ENCODE data around the gene BPIFA1.

The BPIFA1 gene

DNA sequence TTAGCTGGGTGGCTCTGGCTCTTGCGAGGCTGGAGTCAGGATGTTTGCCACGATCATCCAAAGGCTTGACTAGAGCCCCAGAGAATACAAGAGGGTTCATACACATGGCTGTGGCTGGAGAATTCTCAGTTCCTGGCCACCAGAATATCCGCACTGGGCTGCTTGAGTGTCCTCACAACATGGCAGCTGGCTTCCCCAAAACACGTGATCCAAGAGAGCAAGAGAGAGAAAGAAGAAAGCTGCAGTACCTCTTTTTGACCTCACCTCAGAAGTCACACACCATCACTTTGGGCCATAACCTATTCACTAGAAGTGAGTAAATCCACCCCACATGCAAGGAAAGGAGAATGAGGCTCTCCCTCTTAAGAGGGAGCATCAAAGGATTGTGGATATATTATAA lies 25.7 kb downstream of the BPIFA1 start:
- H3K4me3 ChIP-seq (ENCODE audit: low read depth, low read length), result no peak overlapping the region
- peaks cover 5% of the 10 kb centered on the region; the same call in 1 of the 2 replicates for H3K27me3 ChIP-seq (ENCODE audit: control insufficient read depth, insufficient read depth, low read length)
- no peaks in the 10 kb centered on the region for H3K4me1 ChIP-seq (ENCODE audit: control insufficient read depth, insufficient read depth, low read length)
- H3K9ac ChIP-seq (ENCODE audit: low read length), result no peak overlapping the region
- H3K9me3 ChIP-seq (ENCODE audit: control insufficient read depth, insufficient read depth, low read depth, low read length), result no peaks in the 10 kb centered on the region
- no peaks in the 10 kb centered on the region for H3K36me3 ChIP-seq (ENCODE audit: control insufficient read depth, insufficient read depth, low read length)
- H3K27ac ChIP-seq (ENCODE audit: low read depth, low read length), result no peak overlapping the region

- Histone ChIP-seq H3K9ac (ENCODE audit: low read length) (no peak overlapping the region), H3K4me1 (ENCODE audit: control insufficient read depth, insufficient read depth, low read length) (no peaks in the 10 kb centered on the region), H3K27ac (ENCODE audit: low read depth, low read length) (no peak overlapping the region)
Measured at GRCh38 chr20:33262658-33263065, 26.9 kb downstream of the BPIFA1 start.

DNA sequence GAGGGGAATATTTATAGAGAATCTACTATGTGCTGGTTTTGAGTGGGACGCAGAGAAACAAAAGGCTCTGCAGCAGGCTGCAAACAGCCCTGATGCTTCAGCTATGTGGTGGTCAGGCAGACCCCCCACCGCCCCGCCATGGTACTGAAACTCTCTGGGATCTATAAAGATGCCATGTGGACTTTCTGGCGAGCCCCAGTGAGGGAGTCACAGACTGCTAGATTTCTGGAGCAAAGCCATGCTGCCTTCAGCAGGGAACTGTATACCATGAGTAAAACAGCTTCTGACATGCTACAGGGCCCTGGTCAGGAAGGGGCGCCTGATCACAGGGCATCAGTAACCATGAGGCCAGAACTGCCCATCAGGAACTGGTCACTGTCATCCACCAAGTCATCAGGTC lies 28.0 kb downstream of the BPIFA1 start:
- Histone ChIP-seq H3K36me3 (ENCODE audit: control insufficient read depth, insufficient read depth, low read length) (no peaks in the 10 kb centered on the region), H3K4me1 (ENCODE audit: control insufficient read depth, insufficient read depth, low read length) (no peaks in the 10 kb centered on the region), H3K27ac (ENCODE audit: low read depth, low read length) (no peak overlapping the region), H3K9ac (ENCODE audit: low read length) (no peak overlapping the region), H3K4me3 (ENCODE audit: low read depth, low read length) (no peak overlapping the region), H3K9me3 (ENCODE audit: control insufficient read depth, insufficient read depth, low read depth, low read length) (no peaks in the 10 kb centered on the region), H3K27me3 (ENCODE audit: control insufficient read depth, insufficient read depth, low read length) (peaks cover 5% of the 10 kb centered on the region; the same call in 1 of the 2 replicates)

More at GRCh38 chr20:33262658-33263065, 26.9 kb downstream of the BPIFA1 start:
- no peaks in the 10 kb centered on the region for H3K36me3 ChIP-seq (ENCODE audit: control insufficient read depth, insufficient read depth, low read length)
- H3K27me3 ChIP-seq (ENCODE audit: control insufficient read depth, insufficient read depth, low read length), result peaks cover 5% of the 10 kb centered on the region; the same call in 1 of the 2 replicates
- no peaks in the 10 kb centered on the region for H3K9me3 ChIP-seq (ENCODE audit: control insufficient read depth, insufficient read depth, low read depth, low read length)
- no peak overlapping the region for H3K4me3 ChIP-seq (ENCODE audit: low read depth, low read length)

- no peak overlapping the region for H3K4me3 ChIP-seq (ENCODE audit: low read depth, low read length)
- peaks cover 5% of the 10 kb centered on the region; the same call in 1 of the 2 replicates for H3K27me3 ChIP-seq (ENCODE audit: control insufficient read depth, insufficient read depth, low read length)
- H3K4me1 ChIP-seq (ENCODE audit: control insufficient read depth, insufficient read depth, low read length), result no peaks in the 10 kb centered on the region
- no peak overlapping the region for H3K27ac ChIP-seq (ENCODE audit: low read depth, low read length)
- H3K36me3 ChIP-seq (ENCODE audit: control insufficient read depth, insufficient read depth, low read length), result no peaks in the 10 kb centered on the region
- no peak overlapping the region for H3K9ac ChIP-seq (ENCODE audit: low read length)
- H3K9me3 ChIP-seq (ENCODE audit: control insufficient read depth, insufficient read depth, low read depth, low read length), result no peaks in the 10 kb centered on the region
Measured at GRCh38 chr20:33267701-33268100, 31.9 kb downstream of the BPIFA1 start.

GRCh38 chr20:33272155-33272873 lies 36.5 kb downstream of the BPIFA1 start:
- Histone ChIP-seq H3K4me1 (ENCODE audit: control insufficient read depth, insufficient read depth, low read length) (0 out of 2 replicates have a peak, but pooled peaks cover under 1% of the 10 kb centered on the region), H3K9me3 (ENCODE audit: control insufficient read depth, insufficient read depth, low read depth, low read length) (no peaks in the 10 kb centered on the region), H3K4me3 (ENCODE audit: low read depth, low read length) (no peak overlapping the region), H3K27me3 (ENCODE audit: control insufficient read depth, insufficient read depth, low read length) (no peaks in the 10 kb centered on the region; the same call in 1 of the 2 replicates), H3K36me3 (ENCODE audit: control insufficient read depth, insufficient read depth, low read length) (no peaks in the 10 kb centered on the region), H3K9ac (ENCODE audit: low read length) (no peak overlapping the region), H3K27ac (ENCODE audit: low read depth, low read length) (no peak overlapping the region)

- H3K27me3 ChIP-seq (ENCODE audit: control insufficient read depth, insufficient read depth, low read length), result no peaks in the 10 kb centered on the region; the same call in 1 of the 2 replicates
- H3K36me3 ChIP-seq (ENCODE audit: control insufficient read depth, insufficient read depth, low read length), result no peaks in the 10 kb centered on the region
- no peak overlapping the region for H3K27ac ChIP-seq (ENCODE audit: low read depth, low read length)
- no peaks in the 10 kb centered on the region for H3K9me3 ChIP-seq (ENCODE audit: control insufficient read depth, insufficient read depth, low read depth, low read length)
- no peak overlapping the region for H3K9ac ChIP-seq (ENCODE audit: low read length)
- H3K4me3 ChIP-seq (ENCODE audit: low read depth, low read length), result no peak overlapping the region
- peaks cover 10% of the 10 kb centered on the region for H3K4me1 ChIP-seq (ENCODE audit: control insufficient read depth, insufficient read depth, low read length)
Measured at GRCh38 chr20:33273117-33273851, 37.5 kb downstream of the BPIFA1 start.

DNA sequence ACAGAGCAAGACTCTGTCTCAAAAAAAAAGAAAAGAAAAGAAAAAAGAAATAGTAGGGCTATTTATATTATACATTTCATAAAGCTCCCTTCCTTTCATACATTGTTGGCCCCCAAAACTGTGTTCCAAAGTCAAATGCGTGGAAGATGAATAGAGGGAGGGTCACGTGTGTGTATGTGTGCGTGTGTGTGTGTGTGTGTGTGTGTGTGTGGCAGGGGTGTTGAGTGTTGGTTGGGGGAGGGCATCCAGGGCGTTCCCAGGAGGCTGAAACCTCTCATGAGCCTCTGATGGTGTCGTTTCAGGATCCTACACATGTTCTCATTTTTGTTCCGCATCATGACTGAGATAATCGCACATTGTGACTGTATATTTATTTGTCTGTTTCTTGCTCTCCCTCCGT lies 39.4 kb downstream of the BPIFA1 start:
- H3K9me3 ChIP-seq (ENCODE audit: control insufficient read depth, insufficient read depth, low read depth, low read length), result no peaks in the 10 kb centered on the region
- H3K4me3 ChIP-seq (ENCODE audit: low read depth, low read length), result no peak overlapping the region
- H3K36me3 ChIP-seq (ENCODE audit: control insufficient read depth, insufficient read depth, low read length), result no peaks in the 10 kb centered on the region
- H3K27ac ChIP-seq (ENCODE audit: low read depth, low read length), result no peak overlapping the region
- H3K4me1 ChIP-seq (ENCODE audit: control insufficient read depth, insufficient read depth, low read length), result peaks cover 10% of the 10 kb centered on the region
- H3K27me3 ChIP-seq (ENCODE audit: control insufficient read depth, insufficient read depth, low read length), result no peaks in the 10 kb centered on the region
- H3K9ac ChIP-seq (ENCODE audit: low read length), result no peak overlapping the region

DNA sequence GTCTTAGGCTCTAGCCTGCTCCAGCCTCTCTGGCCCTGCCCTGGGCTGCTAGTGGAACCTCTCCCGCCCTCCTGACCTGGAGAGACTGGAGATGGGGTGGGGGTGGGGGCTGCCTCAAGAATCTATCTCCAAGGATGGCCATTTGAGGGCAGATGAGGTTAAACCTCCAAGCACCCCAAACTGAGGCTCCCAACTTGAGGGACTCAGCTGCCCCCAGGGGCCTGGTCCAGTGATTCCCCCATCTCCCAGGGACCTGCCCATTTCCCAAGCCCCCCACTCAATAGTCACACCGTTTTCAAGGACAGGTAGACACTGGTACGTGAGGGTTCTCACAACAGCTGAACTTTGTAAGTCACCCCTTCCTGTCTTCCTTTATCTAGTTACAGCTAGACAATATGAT lies 40.1 kb downstream of the BPIFA1 start:
- no peak overlapping the region for H3K4me3 ChIP-seq (ENCODE audit: low read depth, low read length)
- H3K9me3 ChIP-seq (ENCODE audit: control insufficient read depth, insufficient read depth, low read depth, low read length), result no peaks in the 10 kb centered on the region
- H3K27ac ChIP-seq (ENCODE audit: low read depth, low read length), result no peak overlapping the region
- H3K36me3 ChIP-seq (ENCODE audit: control insufficient read depth, insufficient read depth, low read length), result no peaks in the 10 kb centered on the region
- H3K27me3 ChIP-seq (ENCODE audit: control insufficient read depth, insufficient read depth, low read length), result no peaks in the 10 kb centered on the region
- no peak overlapping the region for H3K9ac ChIP-seq (ENCODE audit: low read length)
- H3K4me1 ChIP-seq (ENCODE audit: control insufficient read depth, insufficient read depth, low read length), result peaks cover 10% of the 10 kb centered on the region

GRCh38 chr20:33276303-33277113 lies 40.7 kb downstream of the BPIFA1 start:
- peaks cover 10% of the 10 kb centered on the region for H3K4me1 ChIP-seq (ENCODE audit: control insufficient read depth, insufficient read depth, low read length)
- H3K27me3 ChIP-seq (ENCODE audit: control insufficient read depth, insufficient read depth, low read length), result no peaks in the 10 kb centered on the region

DNA sequence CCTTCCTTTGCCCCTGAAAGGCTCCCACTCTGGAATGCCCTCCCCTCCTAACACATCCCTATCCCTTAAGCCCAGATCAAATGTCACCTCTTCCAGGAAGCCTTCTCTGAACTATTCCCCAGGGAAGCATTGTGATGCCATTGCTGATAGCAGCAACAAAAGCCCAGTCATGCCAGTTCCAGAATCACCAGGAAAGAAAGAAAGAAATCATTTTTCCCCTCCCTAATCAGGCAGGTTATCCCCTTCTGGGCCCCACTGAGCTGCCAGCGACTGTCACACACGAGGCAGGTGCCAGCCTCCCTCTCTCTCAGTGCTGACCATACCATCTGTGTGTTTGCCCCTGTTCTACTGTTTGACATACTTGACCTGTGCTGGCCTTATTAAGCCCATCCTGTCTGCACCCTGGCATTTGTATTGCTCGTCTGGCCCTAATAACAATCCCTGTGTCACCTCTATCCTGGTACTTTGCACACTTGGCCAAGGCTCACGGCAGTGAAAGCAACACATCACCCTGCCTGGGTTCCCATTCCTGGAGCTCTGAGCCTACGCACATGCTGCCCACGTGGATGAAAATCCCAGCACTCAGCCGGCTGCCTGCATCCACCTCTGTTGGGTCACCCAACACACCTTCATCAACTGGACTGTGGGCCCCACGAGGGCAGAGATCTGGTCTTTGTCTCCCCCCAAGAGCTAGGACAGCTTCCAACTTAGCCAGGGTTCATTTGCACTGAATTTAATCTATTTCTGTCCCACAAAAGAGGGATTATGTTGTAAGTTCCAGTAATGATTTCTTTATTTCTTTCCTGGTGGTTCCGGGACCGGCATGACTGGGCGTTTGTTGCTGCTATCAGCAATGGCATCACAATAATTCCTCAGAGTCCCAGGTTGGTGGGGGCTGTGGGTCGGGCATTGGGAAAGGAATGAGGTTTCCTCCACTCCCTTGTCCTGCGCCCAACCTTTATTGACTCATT lies 42.0 kb downstream of the BPIFA1 start:
- H3K4me3 ChIP-seq (ENCODE audit: low read depth, low read length), result no peak overlapping the region
- H3K9ac ChIP-seq (ENCODE audit: low read length), result no peak overlapping the region
- H3K9me3 ChIP-seq (ENCODE audit: control insufficient read depth, insufficient read depth, low read depth, low read length), result no peaks in the 10 kb centered on the region
- no peak overlapping the region for H3K27ac ChIP-seq (ENCODE audit: low read depth, low read length)
- H3K4me1 ChIP-seq (ENCODE audit: control insufficient read depth, insufficient read depth, low read length), result peaks cover 10% of the 10 kb centered on the region
- H3K36me3 ChIP-seq (ENCODE audit: control insufficient read depth, insufficient read depth, low read length), result no peaks in the 10 kb centered on the region
- no peaks in the 10 kb centered on the region for H3K27me3 ChIP-seq (ENCODE audit: control insufficient read depth, insufficient read depth, low read length)

More at GRCh38 chr20:33276303-33277113, 40.7 kb downstream of the BPIFA1 start:
- Histone ChIP-seq H3K36me3 (ENCODE audit: control insufficient read depth, insufficient read depth, low read length) (no peaks in the 10 kb centered on the region), H3K9me3 (ENCODE audit: control insufficient read depth, insufficient read depth, low read depth, low read length) (no peaks in the 10 kb centered on the region), H3K9ac (ENCODE audit: low read length) (no peak overlapping the region), H3K27ac (ENCODE audit: low read depth, low read length) (no peak overlapping the region), H3K4me3 (ENCODE audit: low read depth, low read length) (no peak overlapping the region)
